H1 (cell line): ENCODE measurements around the gene HDAC3. TPM values are rescaled to one million over a fixed set of nuclear protein-coding genes. Genes with fewer than 3 reads are reported as not detected.

Experiments used
- CEBPB ChIP-seq: IDR thresholded peaks from 2 replicates; pipeline ENCODE4 v1.6.1; 2012; ENCODE audit warnings: low read depth, low read length
- KDM4A ChIP-seq: IDR thresholded peaks from one replicate; pipeline ENCODE4 v1.7.1; 2012; ENCODE audit warnings: low read depth, mild to moderate bottlenecking, moderate library complexity, low read length, inconsistent platforms; ENCODE audit not compliant: severe bottlenecking
- POLR2A ChIP-seq, 2 experiments: IDR thresholded peaks; 1 replicate in 1 of 2; 2 replicates in 1 of 2; pipeline ENCODE4 v1.6.1; 2011; ENCODE audit warnings: low read depth in 2 of 2, low read length in 2 of 2, mild to moderate bottlenecking in 2 of 2; ENCODE audit errors: control extremely low read depth in 1 of 2
- SIN3A ChIP-seq, 2 experiments: IDR thresholded peaks in 1 of 2; conservative IDR thresholded peaks in 1 of 2; 2 replicates each; pipeline ENCODE4 v1.6.1; 2011 to 2012; ENCODE audit warnings: low read length in 2 of 2, improper control_type of control experiment in 1 of 2, low read depth in 1 of 2, mild to moderate bottlenecking in 1 of 2
- polyA plus RNA-seq, 7 experiments: library from polyadenylated mRNA; depleted of rRNA in 3 of 7; stranded (reverse) in 5 of 7; unstranded in 2 of 7; fragments of >200 nt in 5 of 7; fragments of 200-250 nt in 2 of 7; gene quantifications; 1 replicate in 5 of 7; 2 replicates in 1 of 7; 4 replicates in 1 of 7; pipeline versions ENCODE4 v1.2.1 to v1.2.3, GENCODE V29; 2011 to 2013; ENCODE audit warnings: missing spikeins in 2 of 7, mixed read lengths in 2 of 7
- total RNA-seq: library from RNA; stranded (reverse); fragmentation: NEBNext Ultra II Directional; extraction: Animal tissue kit (Norgen Biotek cat#: 25700); gene quantifications from 2 replicates; pipeline ENCODE4 v1.2.1, GENCODE V29; 2021

HDAC3 gene
- total and polyA plus RNA-seq, 2 of the 8 experiments (the other 6 are each of a cell fraction or from before 2014, with no cell fraction given), result 99.0 to 120 TPM

DNA sequence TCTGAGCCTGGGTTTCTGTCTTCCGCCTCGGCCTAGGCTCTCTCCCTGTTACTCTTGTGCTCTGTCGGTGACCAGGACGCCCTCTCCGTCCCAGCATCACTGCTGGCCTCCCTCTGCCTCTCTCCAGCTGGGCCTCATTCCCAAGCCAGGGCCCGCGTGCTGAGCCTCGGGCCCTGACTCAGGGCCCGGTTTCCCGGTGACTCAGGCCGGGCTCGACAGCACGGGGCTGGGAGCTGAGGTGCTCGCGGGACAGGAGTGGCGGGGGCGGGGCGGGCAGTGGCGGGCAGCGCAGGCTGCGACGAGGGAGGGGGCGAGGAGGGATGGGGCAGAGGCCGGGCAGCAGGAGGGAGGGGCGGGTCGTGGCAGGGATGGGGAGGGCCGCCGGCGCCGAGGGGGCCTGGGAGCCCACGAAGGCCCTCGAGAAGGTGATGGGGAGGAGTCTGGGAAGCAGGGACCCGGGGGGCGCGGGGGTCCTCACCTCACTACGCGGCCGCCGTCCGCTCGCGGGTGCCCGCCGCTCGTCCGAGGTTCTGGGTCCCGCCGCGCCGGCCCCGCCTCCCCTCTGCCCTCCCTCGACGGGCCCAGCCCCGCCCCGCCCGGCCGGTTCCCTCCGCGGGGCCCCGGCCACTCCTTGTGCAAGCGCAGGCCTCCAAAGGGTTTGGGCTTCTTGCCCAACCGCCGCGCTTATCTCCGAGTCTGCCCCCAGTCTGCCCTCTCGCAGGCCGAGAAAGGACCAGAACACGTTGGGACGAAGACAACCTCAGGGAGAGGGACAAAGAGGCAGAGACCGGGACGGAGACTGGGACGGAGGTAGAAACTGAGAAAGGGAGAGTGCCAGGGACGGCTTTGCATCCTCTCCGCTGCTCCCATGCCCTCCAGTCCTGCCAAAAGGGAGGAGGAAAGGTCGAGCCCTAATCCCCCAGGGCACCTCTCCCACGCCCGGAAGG is 45.3 kb upstream of the HDAC3 start, which contains the start of gene ARAP3 (continued):
- TF ChIP-seq POLR2A (IDR thresholded peaks at IDR 0.05; ENCODE audit: control extremely low read depth in 1 of 2, low read depth in 2 of 2, low read length in 2 of 2) (no peak), CEBPB (peak; percentile 77), SIN3A (conservative IDR thresholded peaks at IDR 0.05 in 1 of 2, IDR thresholded peaks at IDR 0.05 in 1 of 2; ENCODE audit: low read depth in 1 of 2, low read length in 2 of 2) (0 out of 4 replicates have a peak, but pooled peaks of 1 of the 2 experiments have one; percentile 16), KDM4A (peak; percentile 89)
